ENCODE measurements around the gene FAM163B. TPM values are rescaled to one million over a fixed set of nuclear protein-coding genes. Genes with fewer than 3 reads are reported as not detected.

FAM163B gene
- total RNA-seq, 1 donor from 2014 or later = not detected

GRCh38 chr9:133612051-133612450 lies 2.9 kb upstream of the FAM163B start:
- no peak for DNase-seq (ENCODE audit: extremely low spot score, unreplicated experiment)
- H3K27ac Mint-ChIP-seq (ENCODE audit: unreplicated experiment) = no peak overlapping the region
- H3K9me3 Mint-ChIP-seq (ENCODE audit: unreplicated experiment) = no peaks in the 10 kb centered on the region
- peaks cover 1% of the 10 kb centered on the region for H3K4me1 Mint-ChIP-seq (ENCODE audit: unreplicated experiment)
- H3K27me3 Mint-ChIP-seq (ENCODE audit: unreplicated experiment) = peaks cover 58% of the 10 kb centered on the region
- no peaks in the 10 kb centered on the region for H3K36me3 Mint-ChIP-seq (ENCODE audit: unreplicated experiment)
- no peak overlapping the region for H3K4me3 Mint-ChIP-seq (ENCODE audit: unreplicated experiment)
- no peak for TF ChIP-seq CTCF (IDR thresholded peaks at IDR 0.05)

- no peak for DNase-seq (ENCODE audit: extremely low spot score, unreplicated experiment)
- peaks cover 1% of the 10 kb centered on the region for H3K4me1 Mint-ChIP-seq (ENCODE audit: unreplicated experiment)
- no peak overlapping the region for H3K4me3 Mint-ChIP-seq (ENCODE audit: unreplicated experiment)
- H3K27ac Mint-ChIP-seq (ENCODE audit: unreplicated experiment) = no peak overlapping the region
- no peak for TF ChIP-seq CTCF (IDR thresholded peaks at IDR 0.05)
- peaks cover 64% of the 10 kb centered on the region for H3K27me3 Mint-ChIP-seq (ENCODE audit: unreplicated experiment)
- no peaks in the 10 kb centered on the region for H3K9me3 Mint-ChIP-seq (ENCODE audit: unreplicated experiment)
- H3K36me3 Mint-ChIP-seq (ENCODE audit: unreplicated experiment) = no peaks in the 10 kb centered on the region
Observed at GRCh38 chr9:133610845-133611244, 1.7 kb upstream of the FAM163B start.

GRCh38 chr9:133608889-133609288 lies 300 bp downstream of the FAM163B start:
- H3K36me3 Mint-ChIP-seq (ENCODE audit: unreplicated experiment) = no peaks in the 10 kb centered on the region
- no peak overlapping the region for H3K27ac Mint-ChIP-seq (ENCODE audit: unreplicated experiment)
- H3K27me3 Mint-ChIP-seq (ENCODE audit: unreplicated experiment) = peaks cover 67% of the 10 kb centered on the region
- no peak for TF ChIP-seq CTCF (IDR thresholded peaks at IDR 0.05)
- DNase-seq (ENCODE audit: extremely low spot score, unreplicated experiment) = no peak
- peaks cover 1% of the 10 kb centered on the region for H3K4me1 Mint-ChIP-seq (ENCODE audit: unreplicated experiment)
- H3K9me3 Mint-ChIP-seq (ENCODE audit: unreplicated experiment) = no peaks in the 10 kb centered on the region
- no peak overlapping the region for H3K4me3 Mint-ChIP-seq (ENCODE audit: unreplicated experiment)

GRCh38 chr9:133608382-133608781 lies 807 bp downstream of the FAM163B start:
- Mint-ChIP-seq H3K27ac (ENCODE audit: unreplicated experiment) (no peak overlapping the region), H3K27me3 (ENCODE audit: unreplicated experiment) (peaks cover 62% of the 10 kb centered on the region), H3K4me3 (ENCODE audit: unreplicated experiment) (no peak overlapping the region), H3K36me3 (ENCODE audit: unreplicated experiment) (no peaks in the 10 kb centered on the region), H3K4me1 (ENCODE audit: unreplicated experiment) (peaks cover 1% of the 10 kb centered on the region), H3K9me3 (ENCODE audit: unreplicated experiment) (no peaks in the 10 kb centered on the region)
- TF ChIP-seq CTCF (IDR thresholded peaks at IDR 0.05) = no peak
- no peak for DNase-seq (ENCODE audit: extremely low spot score, unreplicated experiment)

- no peaks in the 10 kb centered on the region for H3K9me3 Mint-ChIP-seq (ENCODE audit: unreplicated experiment)
- H3K36me3 Mint-ChIP-seq (ENCODE audit: unreplicated experiment) = no peaks in the 10 kb centered on the region
- peaks cover 1% of the 10 kb centered on the region for H3K4me1 Mint-ChIP-seq (ENCODE audit: unreplicated experiment)
- H3K27me3 Mint-ChIP-seq (ENCODE audit: unreplicated experiment) = peaks cover 58% of the 10 kb centered on the region
- no peak overlapping the region for H3K27ac Mint-ChIP-seq (ENCODE audit: unreplicated experiment)
- H3K4me3 Mint-ChIP-seq (ENCODE audit: unreplicated experiment) = no peak overlapping the region
- no peak for DNase-seq (ENCODE audit: extremely low spot score, unreplicated experiment)
- no peak for TF ChIP-seq CTCF (IDR thresholded peaks at IDR 0.05)
Observed at GRCh38 chr9:133607976-133608375, 1.2 kb downstream of the FAM163B start.

Data from osteocyte (in vitro differentiated cells).